DMS 273 (cell line): ENCODE measurements around the gene SNRK.

ENCODE experiments used
- DNase-seq: peaks from one replicate; lab custom pipeline; 2025; ENCODE audit not compliant: unreplicated experiment; lab: John Stamatoyannopoulos, UW

Gene SNRK

DNA sequence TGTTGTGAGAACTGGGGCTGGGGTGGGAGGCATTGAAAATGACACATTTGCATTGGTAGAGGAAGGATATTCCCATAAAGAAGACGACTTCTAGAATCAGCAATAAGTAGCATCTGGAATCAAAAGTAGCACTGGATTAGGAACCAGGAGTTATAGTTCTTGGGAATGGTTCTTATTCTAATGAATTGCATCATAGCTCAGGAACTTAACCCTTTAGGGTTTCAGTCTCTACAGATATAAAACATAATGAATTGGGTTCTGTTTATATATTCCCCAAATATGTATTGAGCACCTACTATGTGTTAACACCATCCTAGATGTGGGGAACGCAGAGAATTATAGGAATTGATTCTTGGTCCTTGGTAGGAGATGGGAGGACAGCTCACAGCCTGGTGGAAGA, 16.3 kb upstream of the SNRK start:
- no peak for DNase-seq

DNA sequence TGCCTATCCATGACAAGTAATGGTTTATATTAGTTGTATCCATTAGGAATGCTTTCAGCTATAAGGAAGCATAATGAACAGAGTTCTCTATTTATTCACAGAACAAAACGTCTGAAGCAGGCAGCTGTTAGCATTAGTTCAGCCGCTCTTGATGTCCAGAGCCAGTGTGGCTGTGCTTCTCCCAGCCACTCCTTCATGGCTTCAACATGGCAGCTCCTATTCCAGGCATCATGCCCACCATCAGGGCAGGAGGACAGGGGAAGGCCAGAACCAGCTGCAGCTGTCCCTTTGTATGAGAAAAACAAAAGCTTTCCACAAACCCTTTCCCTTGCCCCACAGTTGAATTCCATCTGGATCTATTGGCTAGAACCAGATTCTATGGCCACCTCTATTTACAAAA, 12.9 kb upstream of the SNRK start:
- no peak for DNase-seq

DNA sequence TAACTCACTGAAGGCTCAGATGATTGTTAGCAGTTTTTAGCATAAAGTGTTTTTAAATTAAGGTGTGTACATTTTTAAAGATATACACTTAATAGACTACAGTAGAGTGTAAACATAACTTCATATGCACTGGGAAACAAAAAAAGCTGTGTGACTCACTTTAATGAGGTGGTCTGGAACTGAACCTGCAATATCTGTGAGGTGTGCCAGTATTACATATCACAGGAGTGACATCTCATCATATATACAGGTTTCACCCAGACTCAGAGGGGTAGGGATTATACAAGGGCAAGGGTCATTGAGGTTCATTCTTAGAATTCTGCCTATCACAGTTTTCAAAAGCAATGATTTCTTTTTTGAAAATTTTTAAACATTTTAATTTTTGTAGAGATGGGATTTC, 7.3 kb upstream of the SNRK start:
- DNase-seq, result no peak

DNA sequence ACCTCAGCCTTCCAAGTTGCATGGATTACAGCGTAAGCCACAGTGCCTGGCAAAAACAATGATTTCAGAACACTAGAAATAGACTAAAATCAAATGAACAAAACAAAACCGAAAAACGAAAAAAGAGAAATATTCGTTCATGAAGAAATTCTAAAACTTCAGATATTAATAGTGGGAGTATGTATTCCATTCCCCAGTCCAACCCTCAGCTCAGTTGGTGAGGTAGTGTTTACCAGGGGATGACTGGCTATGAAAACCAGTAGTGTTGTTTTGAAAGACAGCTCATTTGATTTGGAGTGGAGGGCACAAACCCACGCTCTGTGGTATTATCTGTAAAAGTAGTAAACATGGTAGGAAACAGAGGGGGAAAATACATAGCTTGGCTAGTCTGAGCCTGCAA, 6.8 kb upstream of the SNRK start:
- no peak for DNase-seq

DNA sequence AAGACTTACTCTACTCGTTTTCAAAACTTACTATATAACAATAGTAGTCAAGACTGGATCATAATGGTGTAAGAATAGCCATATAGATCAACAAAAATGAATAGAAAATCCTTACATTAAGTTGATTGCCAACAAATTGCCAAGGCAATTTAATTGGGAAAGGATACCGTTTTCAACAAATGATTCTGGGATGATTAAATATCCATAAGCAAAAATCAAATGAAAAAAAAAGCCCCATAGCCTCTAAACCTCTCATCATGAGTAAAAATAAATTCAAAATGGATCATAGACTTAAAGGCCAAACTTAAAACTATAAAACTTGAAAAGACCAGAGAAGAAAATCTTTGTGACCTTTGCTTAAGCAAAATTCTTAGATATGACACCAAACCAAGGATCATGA, 5.3 kb upstream of the SNRK start:
- no peak for DNase-seq

DNA sequence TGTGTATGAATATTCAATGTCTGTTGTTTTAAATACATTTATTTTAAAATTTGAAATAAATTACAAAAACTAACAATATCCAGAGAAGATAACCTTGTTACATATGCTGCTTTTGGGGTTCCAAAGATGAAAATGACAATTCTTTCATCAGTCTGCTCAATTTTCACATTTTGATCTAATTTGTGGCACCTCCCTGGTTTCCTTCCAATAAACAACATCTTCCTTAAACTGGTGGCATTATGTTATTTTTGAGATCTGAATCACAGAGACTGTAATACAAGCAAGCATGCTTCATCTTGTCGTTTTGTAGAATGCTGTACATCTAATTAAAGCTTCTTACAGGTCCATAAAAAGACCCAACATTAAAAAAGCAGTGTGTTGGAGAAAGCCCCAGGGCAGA, 2.2 kb upstream of the SNRK start:
- no peak for DNase-seq

DNA sequence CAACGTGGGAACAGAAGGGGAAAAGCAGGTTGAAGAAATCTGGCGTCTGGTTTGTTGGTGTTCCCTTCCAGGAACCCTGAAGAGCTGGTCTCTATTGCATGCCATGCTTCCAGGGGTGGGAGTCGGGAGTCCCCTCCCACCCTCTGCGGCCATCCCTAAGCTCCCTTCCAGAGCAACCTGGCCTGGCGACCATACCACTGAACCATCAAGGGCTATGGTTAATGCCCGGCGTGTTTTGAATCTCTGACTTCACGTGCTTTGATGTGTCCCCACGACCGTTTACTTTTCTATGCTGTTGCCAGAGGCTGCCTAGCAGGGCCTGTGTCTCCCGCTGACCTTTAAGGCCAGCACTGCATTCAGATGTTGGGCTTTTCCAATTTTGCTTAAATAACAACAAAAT, 696 bp upstream of the SNRK start:
- DNase-seq, result no peak

DNA sequence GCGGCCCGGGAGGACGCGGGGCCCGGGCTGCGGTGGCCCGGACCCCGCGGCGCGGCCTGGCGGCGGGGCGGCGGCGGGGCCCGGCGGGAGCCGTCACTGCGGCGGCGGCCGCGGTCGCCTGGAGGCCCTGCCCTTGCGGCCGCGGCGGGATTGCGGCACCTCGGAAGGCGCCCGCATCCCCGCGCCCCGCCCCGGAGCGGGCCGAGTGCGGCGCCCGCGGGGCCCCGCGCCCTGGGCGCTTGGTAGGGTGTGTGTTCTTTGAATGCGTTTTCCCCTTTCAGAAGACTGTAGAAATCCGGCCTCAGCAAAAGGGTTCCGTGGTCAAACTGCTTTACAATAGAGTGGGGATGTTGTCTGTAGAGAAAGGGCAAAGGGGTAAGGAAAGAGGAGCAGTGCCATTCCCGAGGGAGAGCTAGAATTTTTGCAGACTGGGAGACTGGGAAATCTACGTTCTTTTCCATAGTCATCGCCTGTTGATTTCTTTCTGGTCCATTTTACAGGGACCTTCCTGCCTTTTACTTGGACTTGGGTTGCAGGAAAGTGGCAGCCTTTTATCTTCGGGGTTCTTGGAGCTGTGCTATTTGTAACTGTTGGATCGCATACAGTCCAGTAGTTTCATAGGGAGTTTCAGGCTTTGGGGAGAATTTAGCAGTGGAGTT, 630 bp downstream of the SNRK start:
- DNase-seq, result peak; percentile 65

DNA sequence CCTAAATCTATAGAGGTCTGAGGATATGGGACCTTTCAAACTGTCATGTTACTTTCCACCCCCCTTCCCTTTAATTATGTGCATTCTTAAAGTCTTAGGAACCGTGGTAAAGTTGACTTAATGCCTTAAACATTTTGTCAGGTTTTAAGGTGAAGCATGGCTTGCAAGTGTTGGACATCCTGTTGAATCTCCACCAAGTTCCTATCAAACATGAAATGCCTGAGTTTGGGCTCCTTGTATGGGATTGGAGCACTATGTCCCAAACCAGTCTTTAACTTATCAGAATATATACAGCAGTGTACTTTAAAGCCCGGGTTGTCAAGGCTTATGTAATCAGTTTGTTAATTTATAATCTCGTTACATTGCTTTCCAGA, 1.1 kb downstream of the SNRK start:
- DNase-seq, result peak; percentile 10

DNA sequence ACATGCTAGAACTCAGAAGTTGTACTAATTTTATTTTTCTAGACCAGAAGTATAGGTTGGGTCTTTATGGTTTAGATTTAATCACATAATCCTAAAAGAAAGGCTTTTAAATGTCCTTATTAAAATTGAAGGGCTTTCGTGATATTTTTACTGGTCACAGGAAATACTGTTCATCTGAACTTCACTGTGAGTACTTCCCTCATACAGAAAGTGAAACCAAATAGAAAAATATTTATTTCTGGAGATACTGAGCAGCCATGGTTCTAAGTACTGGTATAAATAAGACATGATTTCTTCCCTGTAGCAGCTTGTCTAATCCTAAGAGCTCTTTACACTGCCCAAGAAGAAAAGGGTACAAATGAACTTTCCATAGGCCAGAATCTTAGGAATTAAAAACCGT, 2.0 kb downstream of the SNRK start:
- no peak for DNase-seq

DNA sequence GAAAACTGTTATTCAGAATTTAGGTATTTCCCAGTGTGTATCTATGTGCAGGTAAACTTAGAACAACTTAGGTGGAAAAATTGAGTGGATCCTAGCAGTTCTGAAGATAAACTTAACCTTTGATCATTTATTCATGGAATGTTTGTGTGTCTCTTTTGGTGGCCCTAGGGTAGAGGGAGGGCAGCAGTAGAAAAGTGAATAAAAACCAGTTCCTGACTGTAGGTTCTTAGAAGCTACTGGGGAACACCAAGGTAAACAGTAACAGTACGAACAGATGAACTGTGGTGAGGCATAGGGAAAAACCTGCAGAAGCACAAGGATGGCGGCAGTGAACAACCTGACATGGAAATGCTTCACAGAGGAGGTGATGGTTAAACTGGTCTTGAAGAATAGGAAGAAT, 2.5 kb downstream of the SNRK start:
- DNase-seq, result no peak

DNA sequence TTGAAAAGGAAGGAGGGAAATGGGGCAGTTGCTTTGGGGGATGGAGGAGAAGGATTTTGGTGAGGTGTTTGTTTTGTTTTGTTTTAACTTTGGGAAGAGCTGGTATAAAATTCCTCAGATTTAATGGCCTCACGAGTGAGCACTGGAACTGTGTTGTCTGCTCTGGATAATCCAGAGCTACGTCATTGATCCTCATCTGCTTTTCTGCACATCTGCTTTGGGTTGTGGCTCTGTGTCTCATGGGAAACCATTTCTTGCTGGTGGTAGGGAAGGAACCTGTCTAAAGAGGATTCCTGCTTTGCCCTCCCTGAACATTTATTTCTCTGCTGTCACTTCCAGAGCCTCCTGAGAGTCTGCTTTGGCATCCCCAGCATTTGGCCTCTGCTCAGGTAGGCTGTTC, 3.1 kb downstream of the SNRK start:
- no peak for DNase-seq

DNA sequence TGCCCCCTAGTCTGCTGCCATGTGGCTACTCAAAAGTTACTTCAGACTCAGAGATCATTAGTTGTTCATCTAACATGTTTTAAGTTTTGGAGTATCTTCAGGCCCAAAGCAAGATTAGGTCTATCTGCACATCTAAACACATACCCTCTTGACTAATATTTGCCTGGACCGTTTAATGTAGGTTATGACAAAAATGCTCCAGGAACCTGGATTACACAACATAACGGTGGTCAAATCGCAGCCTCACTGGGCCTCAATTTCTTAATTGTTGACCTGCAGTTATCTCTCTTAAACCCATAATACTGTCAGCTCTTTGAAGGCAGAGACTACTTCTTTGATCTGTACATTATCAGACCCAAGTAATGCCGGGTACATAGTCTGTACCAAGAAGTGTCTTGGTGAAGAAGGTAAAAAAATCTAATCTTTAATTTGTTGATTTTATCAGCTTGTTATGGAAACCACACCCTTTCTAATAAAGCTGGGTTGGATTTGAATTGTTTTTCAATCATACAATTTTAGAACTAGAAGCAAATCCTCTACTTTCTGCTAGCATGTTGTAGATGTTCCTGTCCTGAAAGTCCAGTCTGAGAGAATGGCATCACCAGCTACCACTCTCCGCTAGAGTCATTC, 3.6 kb downstream of the SNRK start:
- no peak for DNase-seq

DNA sequence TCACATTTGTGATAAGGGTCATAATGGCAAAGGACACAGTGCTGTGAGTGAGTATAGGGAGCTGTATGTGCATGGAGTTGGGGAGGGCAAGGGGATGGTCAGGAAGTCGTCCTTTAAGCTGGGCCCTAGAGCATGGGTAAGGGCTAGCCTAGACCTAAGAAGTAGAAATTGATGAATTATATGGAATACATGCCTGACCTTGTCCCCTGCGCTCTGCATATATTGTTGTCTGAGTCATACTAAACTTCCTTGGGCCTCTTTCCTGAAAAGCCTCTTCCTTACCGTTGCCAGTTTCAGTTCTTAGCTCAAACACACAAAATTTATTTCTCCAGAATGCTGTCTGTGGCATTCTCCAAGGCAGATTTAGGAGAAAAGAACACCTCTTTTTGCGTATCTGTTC, 4.6 kb downstream of the SNRK start:
- DNase-seq, result no peak

DNA sequence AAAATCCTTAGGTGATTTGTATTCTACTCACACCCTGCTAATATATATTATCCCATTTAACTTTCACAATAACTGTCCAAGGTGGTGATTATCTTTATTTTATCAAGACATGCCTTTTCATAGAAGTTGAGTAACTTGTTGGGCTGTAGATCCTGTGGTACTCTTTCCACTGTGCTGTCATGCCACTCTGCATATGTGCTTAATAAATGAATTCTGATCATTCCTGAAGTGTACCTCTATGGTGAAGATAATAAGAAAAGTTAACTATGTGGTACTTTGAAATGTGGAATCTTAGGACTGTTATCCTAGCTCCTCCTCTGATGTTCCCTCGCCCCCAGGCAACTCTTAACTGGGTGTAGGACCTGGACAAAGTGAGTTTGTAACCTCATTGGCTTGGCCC, 5.2 kb downstream of the SNRK start:
- no peak for DNase-seq

DNA sequence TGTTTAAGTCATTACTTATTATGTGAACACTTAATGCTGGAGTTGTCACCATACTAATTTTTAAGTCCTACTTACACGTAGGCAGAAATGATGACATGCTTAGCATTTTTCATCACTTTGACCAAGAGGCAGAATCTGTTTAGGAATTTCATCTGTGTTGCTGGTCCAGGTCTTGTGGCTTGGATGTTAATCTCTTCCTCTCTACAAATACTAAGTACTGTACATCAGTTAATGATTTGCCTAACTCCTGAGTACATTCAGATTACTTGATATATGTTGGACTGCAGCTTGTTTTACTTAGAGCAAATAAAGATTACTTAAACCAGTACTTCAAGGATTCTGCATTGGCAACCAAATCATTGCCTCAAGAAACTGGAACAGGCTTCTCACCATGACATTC, 8.6 kb downstream of the SNRK start:
- DNase-seq, result no peak

DNA sequence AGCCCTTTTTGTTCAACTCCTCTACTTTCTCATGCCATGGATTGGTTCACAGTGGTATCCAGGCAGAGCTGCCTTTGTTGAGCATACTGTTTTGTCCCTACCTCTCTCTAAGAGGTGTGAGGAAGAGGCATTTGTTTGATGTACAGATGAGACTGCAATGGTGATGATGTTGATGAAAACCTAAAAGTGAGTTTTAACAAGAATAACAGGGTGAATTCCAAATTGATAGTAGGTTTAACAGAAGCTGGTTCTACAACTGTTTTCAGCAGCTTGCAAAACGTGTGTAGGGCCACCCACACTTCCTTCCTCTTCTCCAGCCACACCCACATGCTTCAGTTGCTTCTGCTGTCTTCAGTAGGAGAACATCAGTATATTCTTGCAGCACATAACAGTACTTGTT, 10.2 kb downstream of the SNRK start:
- no peak for DNase-seq

DNA sequence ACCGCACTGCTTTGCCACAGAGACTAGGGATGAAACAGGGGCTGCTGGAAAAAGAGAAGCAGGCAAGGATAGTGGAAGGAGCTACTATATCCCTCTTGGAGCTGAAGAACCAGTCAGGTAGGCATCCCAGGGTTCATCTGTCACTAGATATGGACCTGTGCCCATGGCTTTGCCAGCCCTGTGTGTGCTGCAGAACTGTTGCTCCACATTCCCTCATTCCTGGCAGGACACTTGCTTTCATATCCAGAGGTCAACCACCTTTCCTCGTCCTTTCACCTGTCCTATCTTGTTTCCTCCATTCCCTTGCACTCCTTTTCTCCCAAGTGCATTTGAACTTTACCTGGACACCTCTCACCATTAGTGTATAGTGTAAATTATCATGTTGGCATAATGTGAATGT, 12.0 kb downstream of the SNRK start:
- no peak for DNase-seq

DNA sequence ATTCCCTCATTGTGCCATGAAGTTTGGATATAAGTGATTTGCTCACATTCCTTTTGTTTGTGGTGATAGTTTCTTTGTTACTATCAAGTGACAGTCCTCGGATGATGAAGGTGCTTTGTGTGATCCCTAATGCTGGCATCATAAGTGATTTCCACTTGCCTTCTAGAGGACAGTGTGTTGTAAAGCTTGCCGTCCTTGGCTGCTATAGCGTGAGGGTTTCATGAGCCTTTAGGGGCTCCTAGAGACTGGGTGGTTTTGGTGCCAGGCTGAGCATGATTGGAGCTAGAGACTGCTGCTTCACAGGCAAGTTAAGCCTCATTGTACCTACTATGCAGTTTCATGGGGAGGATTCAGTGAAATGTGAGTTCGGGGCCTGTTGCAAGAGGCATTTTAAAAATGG, 12.4 kb downstream of the SNRK start:
- no peak for DNase-seq

DNA sequence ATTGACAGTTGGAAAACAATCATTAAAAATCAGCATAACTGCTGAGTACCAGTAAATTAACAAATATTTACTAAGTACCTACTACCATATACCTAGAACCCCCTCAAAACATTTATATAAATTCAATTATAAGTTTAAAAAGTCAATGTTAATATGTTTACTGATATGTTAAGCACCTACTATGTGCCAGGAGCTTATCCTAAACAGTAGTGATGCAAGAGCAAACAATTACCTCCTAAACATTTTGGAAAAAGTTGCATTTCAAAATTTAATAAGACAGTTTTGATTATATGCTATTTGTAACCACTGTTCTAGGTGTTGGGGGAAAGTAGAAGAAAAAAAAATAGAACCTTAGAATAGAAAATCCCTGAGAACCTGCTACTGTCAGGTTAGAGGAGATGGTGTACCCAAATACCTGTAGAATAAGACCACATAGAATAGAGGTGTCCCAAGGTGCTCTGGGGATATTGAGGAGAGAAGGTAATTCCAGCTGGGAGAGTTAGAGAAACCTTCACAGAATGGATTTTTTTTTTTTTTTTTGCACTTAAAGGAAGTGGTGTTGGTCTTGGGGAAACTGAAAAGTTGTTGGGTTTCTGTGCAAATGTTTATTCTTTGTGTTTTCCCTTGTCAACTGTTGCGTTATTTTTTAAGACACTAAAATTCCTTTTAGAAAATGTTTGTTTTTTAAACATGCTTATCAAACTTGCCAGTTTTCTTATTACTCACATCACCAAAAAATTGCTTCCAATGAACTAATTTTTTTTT, 16.0 kb downstream of the SNRK start:
- no peak for DNase-seq

DNA sequence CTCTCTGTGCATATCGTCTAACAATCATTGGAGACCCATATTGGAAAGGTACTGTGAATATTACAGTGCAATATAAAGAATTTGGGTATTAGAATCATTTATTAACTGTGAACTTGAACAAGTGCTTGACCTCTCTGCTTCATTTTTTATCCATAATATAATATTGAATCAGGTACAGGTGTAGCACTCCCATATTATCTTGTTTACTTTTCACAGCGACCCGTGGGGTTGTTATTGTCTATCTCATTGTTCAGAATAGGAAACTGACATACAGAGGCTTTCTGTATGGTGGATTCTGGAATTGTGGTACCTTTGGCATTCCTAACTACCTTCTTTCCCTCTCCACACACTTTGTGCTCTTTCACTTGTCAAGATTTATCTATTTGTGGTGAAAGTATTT, 17.8 kb downstream of the SNRK start:
- DNase-seq, result no peak

DNA sequence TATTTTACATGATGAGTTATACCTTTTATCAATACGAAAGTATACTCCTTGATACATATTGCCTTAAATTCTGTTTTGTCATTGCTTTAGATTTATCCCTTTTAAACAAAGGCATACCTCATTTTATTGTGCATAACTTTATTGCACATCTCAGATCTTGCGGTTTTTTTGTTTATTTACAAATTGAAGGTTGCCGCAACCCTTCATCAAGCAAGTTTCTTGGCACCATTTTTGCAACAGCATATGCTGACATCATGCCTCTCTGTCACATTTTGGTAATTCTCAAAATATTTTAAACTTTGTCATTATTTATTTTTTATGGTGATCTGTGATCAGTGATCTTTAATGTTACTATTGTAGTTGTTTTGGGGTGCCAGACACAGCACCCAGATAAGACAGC, 20.9 kb downstream of the SNRK start:
- no peak for DNase-seq

DNA sequence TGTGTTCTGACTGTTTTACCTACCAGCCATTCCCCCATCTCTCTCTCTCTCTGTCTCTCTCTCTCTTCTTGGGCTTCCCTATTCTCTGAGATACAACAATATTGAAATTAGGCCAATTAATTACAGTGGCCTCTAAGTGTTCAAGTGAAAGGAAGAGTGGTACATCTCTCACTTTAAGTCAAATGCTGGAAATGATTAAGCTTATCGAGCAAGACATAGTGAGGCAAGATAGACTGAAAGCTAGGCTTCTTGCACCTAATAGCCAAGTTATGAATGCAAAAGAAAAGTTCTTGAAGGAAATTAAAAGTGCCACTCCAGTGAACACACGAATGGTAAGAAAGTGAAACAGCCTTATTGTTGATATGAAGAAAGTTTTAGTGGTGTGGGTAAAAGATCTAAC, 21.3 kb downstream of the SNRK start:
- DNase-seq, result no peak
